Measurements from ENCODE around the gene KCTD18.

The KCTD18 gene

GRCh38 chr2:200453853-200454534, 55.9 kb downstream of the KCTD18 start:
- DNase-seq: no peak

- no peak for DNase-seq
Observed at GRCh38 chr2:200453142-200453852, 56.6 kb downstream of the KCTD18 start.

- no peak for DNase-seq
Observed at GRCh38 chr2:200452377-200452776, 57.5 kb downstream of the KCTD18 start.

- DNase-seq: peak in 1 of 2 donors; percentile 20
Observed at GRCh38 chr2:200451511-200451910, 58.4 kb downstream of the KCTD18 start.

GRCh38 chr2:200450288-200450687, 59.6 kb downstream of the KCTD18 start:
- no peak for DNase-seq

GRCh38 chr2:200449149-200449548, 60.7 kb downstream of the KCTD18 start:
- DNase-seq: no peak

- DNase-seq: no peak
Observed at GRCh38 chr2:200448455-200448854, 61.4 kb downstream of the KCTD18 start.

- DNase-seq: no peak
Observed at GRCh38 chr2:200447139-200447855, 62.6 kb downstream of the KCTD18 start.

GRCh38 chr2:200446612-200447011, 63.3 kb downstream of the KCTD18 start:
- DNase-seq: no peak

- no peak for DNase-seq
Observed at GRCh38 chr2:200445284-200445683, 64.6 kb downstream of the KCTD18 start.

GRCh38 chr2:200444530-200444929, 65.3 kb downstream of the KCTD18 start:
- DNase-seq: no peak

- DNase-seq: no peak
Observed at GRCh38 chr2:200443916-200444315, 66.0 kb downstream of the KCTD18 start.

GRCh38 chr2:200443376-200443775, 66.5 kb downstream of the KCTD18 start:
- no peak for DNase-seq

- DNase-seq: no peak
Observed at GRCh38 chr2:200442471-200442870, 67.4 kb downstream of the KCTD18 start.

- DNase-seq: no peak
Observed at GRCh38 chr2:200439981-200440380, 69.9 kb downstream of the KCTD18 start.
